Measurements from ENCODE around the gene LDLRAD4. TPM values are rescaled to one million over a fixed set of nuclear protein-coding genes. Genes with fewer than 3 reads are reported as not detected.

LDLRAD4 gene
- total RNA-seq, 1 donor from 2014 or later: 34.1 TPM

GRCh38 chr18:13454363-13455150 lies 236.0 kb downstream of the LDLRAD4 start:
- no peaks in the 10 kb centered on the region for H3K9me3 Mint-ChIP-seq (ENCODE audit: unreplicated experiment)
- peaks cover 11% of the 10 kb centered on the region for H3K27me3 Mint-ChIP-seq (ENCODE audit: unreplicated experiment)
- no peak overlapping the region for H3K27ac Mint-ChIP-seq (ENCODE audit: unreplicated experiment)
- H3K36me3 Mint-ChIP-seq (ENCODE audit: low read depth, unreplicated experiment): peaks cover 12% of the 10 kb centered on the region
- DNase-seq (ENCODE audit: low spot score): no peak
- H3K4me3 Mint-ChIP-seq (ENCODE audit: unreplicated experiment): no peak overlapping the region
- TF ChIP-seq, protein P1, sequence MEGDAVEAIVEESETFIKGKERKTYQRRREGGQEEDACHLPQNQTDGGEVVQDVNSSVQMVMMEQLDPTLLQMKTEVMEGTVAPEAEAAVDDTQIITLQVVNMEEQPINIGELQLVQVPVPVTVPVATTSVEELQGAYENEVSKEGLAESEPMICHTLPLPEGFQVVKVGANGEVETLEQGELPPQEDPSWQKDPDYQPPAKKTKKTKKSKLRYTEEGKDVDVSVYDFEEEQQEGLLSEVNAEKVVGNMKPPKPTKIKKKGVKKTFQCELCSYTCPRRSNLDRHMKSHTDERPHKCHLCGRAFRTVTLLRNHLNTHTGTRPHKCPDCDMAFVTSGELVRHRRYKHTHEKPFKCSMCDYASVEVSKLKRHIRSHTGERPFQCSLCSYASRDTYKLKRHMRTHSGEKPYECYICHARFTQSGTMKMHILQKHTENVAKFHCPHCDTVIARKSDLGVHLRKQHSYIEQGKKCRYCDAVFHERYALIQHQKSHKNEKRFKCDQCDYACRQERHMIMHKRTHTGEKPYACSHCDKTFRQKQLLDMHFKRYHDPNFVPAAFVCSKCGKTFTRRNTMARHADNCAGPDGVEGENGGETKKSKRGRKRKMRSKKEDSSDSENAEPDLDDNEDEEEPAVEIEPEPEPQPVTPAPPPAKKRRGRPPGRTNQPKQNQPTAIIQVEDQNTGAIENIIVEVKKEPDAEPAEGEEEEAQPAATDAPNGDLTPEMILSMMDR (IDR thresholded peaks at IDR 0.05; ENCODE audit: unreplicated experiment): no peak
- H3K4me1 Mint-ChIP-seq (ENCODE audit: unreplicated experiment): peaks cover 23% of the 10 kb centered on the region

DNA sequence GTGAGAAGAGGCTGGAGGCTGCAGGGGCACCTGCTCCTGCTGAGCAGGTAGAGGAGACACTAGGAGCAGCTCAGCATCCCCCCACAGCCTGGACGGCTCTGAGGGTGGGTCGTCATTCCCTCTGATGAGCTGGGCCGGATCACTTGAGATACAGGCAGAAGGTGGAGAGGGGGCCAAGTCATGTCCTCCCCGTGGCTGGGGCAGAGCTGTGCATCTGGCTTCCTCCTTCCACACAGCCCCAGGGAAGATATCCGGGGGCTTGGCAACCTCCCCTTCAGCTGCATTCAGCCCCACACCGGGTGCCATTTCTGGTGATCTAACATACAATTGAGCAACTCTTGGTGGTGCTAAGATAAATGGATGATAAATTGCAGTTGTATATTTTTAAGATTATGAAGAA lies 236.9 kb downstream of the LDLRAD4 start:
- no peak for DNase-seq (ENCODE audit: low spot score)
- no peaks in the 10 kb centered on the region for H3K9me3 Mint-ChIP-seq (ENCODE audit: unreplicated experiment)
- no peak overlapping the region for H3K27ac Mint-ChIP-seq (ENCODE audit: unreplicated experiment)
- peaks cover 11% of the 10 kb centered on the region for H3K27me3 Mint-ChIP-seq (ENCODE audit: unreplicated experiment)
- H3K4me3 Mint-ChIP-seq (ENCODE audit: unreplicated experiment): no peak overlapping the region
- peaks cover 21% of the 10 kb centered on the region for H3K4me1 Mint-ChIP-seq (ENCODE audit: unreplicated experiment)
- TF ChIP-seq, protein P1 (IDR thresholded peaks at IDR 0.05; ENCODE audit: unreplicated experiment): no peak
- peaks cover 12% of the 10 kb centered on the region for H3K36me3 Mint-ChIP-seq (ENCODE audit: low read depth, unreplicated experiment)

- peaks cover 13% of the 10 kb centered on the region for H3K36me3 Mint-ChIP-seq (ENCODE audit: low read depth, unreplicated experiment)
- peak overlapping the region; percentile 7 for H3K4me3 Mint-ChIP-seq (ENCODE audit: unreplicated experiment)
- DNase-seq (ENCODE audit: low spot score): no peak
- TF ChIP-seq, protein P1 (IDR thresholded peaks at IDR 0.05; ENCODE audit: unreplicated experiment): no peak
- no peaks in the 10 kb centered on the region for H3K9me3 Mint-ChIP-seq (ENCODE audit: unreplicated experiment)
- H3K27ac Mint-ChIP-seq (ENCODE audit: unreplicated experiment): no peak overlapping the region
- H3K27me3 Mint-ChIP-seq (ENCODE audit: unreplicated experiment): peaks cover 13% of the 10 kb centered on the region
- peaks cover 20% of the 10 kb centered on the region for H3K4me1 Mint-ChIP-seq (ENCODE audit: unreplicated experiment)
These were observed 237.5 kb downstream of the LDLRAD4 start for GRCh38 chr18:13455960-13456481.

GRCh38 chr18:13456736-13457271 lies 238.2 kb downstream of the LDLRAD4 start:
- DNase-seq (ENCODE audit: low spot score): no peak
- peaks cover 14% of the 10 kb centered on the region for H3K27me3 Mint-ChIP-seq (ENCODE audit: unreplicated experiment)
- H3K4me3 Mint-ChIP-seq (ENCODE audit: unreplicated experiment): peak overlapping the region; percentile 6
- H3K27ac Mint-ChIP-seq (ENCODE audit: unreplicated experiment): no peak overlapping the region
- TF ChIP-seq, protein P1 (IDR thresholded peaks at IDR 0.05; ENCODE audit: unreplicated experiment): no peak
- H3K36me3 Mint-ChIP-seq (ENCODE audit: low read depth, unreplicated experiment): peaks cover 18% of the 10 kb centered on the region
- peaks cover 23% of the 10 kb centered on the region for H3K4me1 Mint-ChIP-seq (ENCODE audit: unreplicated experiment)
- no peaks in the 10 kb centered on the region for H3K9me3 Mint-ChIP-seq (ENCODE audit: unreplicated experiment)

GRCh38 chr18:13457327-13457726 lies 238.8 kb downstream of the LDLRAD4 start:
- H3K9me3 Mint-ChIP-seq (ENCODE audit: unreplicated experiment): no peaks in the 10 kb centered on the region
- peaks cover 14% of the 10 kb centered on the region for H3K27me3 Mint-ChIP-seq (ENCODE audit: unreplicated experiment)
- peaks cover 18% of the 10 kb centered on the region for H3K36me3 Mint-ChIP-seq (ENCODE audit: low read depth, unreplicated experiment)
- peak overlapping the region; percentile 9 for H3K27ac Mint-ChIP-seq (ENCODE audit: unreplicated experiment)
- peaks cover 28% of the 10 kb centered on the region for H3K4me1 Mint-ChIP-seq (ENCODE audit: unreplicated experiment)
- TF ChIP-seq, protein P1 (IDR thresholded peaks at IDR 0.05; ENCODE audit: unreplicated experiment): no peak
- no peak for DNase-seq (ENCODE audit: low spot score)
- peak overlapping the region; percentile 6 for H3K4me3 Mint-ChIP-seq (ENCODE audit: unreplicated experiment)
